ENCODE results near the gene LSAMP.

LSAMP gene

GRCh38 chr3:116028157-116028556 lies 417.1 kb downstream of the LSAMP start:
- no peak overlapping the region for H2AFZ ChIP-seq (ENCODE audit: low read depth, low read length, severe bottlenecking)
- no peak overlapping the region for H3K27ac ChIP-seq (ENCODE audit: low read depth, low read length)
- TF ChIP-seq, protein P1, sequence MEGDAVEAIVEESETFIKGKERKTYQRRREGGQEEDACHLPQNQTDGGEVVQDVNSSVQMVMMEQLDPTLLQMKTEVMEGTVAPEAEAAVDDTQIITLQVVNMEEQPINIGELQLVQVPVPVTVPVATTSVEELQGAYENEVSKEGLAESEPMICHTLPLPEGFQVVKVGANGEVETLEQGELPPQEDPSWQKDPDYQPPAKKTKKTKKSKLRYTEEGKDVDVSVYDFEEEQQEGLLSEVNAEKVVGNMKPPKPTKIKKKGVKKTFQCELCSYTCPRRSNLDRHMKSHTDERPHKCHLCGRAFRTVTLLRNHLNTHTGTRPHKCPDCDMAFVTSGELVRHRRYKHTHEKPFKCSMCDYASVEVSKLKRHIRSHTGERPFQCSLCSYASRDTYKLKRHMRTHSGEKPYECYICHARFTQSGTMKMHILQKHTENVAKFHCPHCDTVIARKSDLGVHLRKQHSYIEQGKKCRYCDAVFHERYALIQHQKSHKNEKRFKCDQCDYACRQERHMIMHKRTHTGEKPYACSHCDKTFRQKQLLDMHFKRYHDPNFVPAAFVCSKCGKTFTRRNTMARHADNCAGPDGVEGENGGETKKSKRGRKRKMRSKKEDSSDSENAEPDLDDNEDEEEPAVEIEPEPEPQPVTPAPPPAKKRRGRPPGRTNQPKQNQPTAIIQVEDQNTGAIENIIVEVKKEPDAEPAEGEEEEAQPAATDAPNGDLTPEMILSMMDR (IDR thresholded peaks at IDR 0.05; ENCODE audit: insufficient read depth, low read length, poor library complexity, severe bottlenecking): no peak
- TF ChIP-seq EZH2phosphoT487 (conservative IDR thresholded peaks at IDR 0.05; ENCODE audit: low read length): no peak

GRCh38 chr3:116020989-116021388 lies 424.3 kb downstream of the LSAMP start:
- H3K4me2 ChIP-seq (ENCODE audit: low read depth, low read length, poor library complexity, severe bottlenecking): no peak overlapping the region
- H3K79me2 ChIP-seq (ENCODE audit: insufficient read depth, low read length): no peaks in the 10 kb centered on the region
- H3K36me3 ChIP-seq (ENCODE audit: low read length): no peaks in the 10 kb centered on the region
- TF ChIP-seq EZH2phosphoT487 (conservative IDR thresholded peaks at IDR 0.05; ENCODE audit: low read length): no peak
- TF ChIP-seq, protein P1 (IDR thresholded peaks at IDR 0.05; ENCODE audit: insufficient read depth, low read length, poor library complexity, severe bottlenecking): no peak
- H4K20me1 ChIP-seq (ENCODE audit: low read depth, low read length): no peaks in the 10 kb centered on the region
- no peaks in the 10 kb centered on the region for H3K27me3 ChIP-seq (ENCODE audit: low read length)
- no peaks in the 10 kb centered on the region for H3K9me2 ChIP-seq (replicated peaks; ENCODE audit: insufficient read depth, low read length)
- H3K27ac ChIP-seq (ENCODE audit: low read depth, low read length): no peak overlapping the region
- no peak overlapping the region for H2AFZ ChIP-seq (ENCODE audit: low read depth, low read length, severe bottlenecking)
- H3K9me3 ChIP-seq (ENCODE audit: insufficient read depth, low read length): no peaks in the 10 kb centered on the region
- no peak overlapping the region for H3K9ac ChIP-seq (ENCODE audit: low read length)
- H3K4me3 ChIP-seq (ENCODE audit: insufficient read depth, low read length, poor library complexity, severe bottlenecking): no peak overlapping the region
- no peaks in the 10 kb centered on the region for H3F3A ChIP-seq (ENCODE audit: insufficient read depth)

More at GRCh38 chr3:116028157-116028556, 417.1 kb downstream of the LSAMP start:
- no peaks in the 10 kb centered on the region for H4K20me1 ChIP-seq (ENCODE audit: low read depth, low read length)
- H3K79me2 ChIP-seq (ENCODE audit: insufficient read depth, low read length): no peaks in the 10 kb centered on the region
- H3F3A ChIP-seq (ENCODE audit: insufficient read depth): no peaks in the 10 kb centered on the region
- H3K4me3 ChIP-seq (ENCODE audit: insufficient read depth, low read length, poor library complexity, severe bottlenecking): no peak overlapping the region
- H3K4me2 ChIP-seq (ENCODE audit: low read depth, low read length, poor library complexity, severe bottlenecking): no peak overlapping the region
- H3K9me2 ChIP-seq (replicated peaks; ENCODE audit: insufficient read depth, low read length): 0 out of 2 replicates have a peak, but pooled peaks cover 6% of the 10 kb centered on the region
- no peaks in the 10 kb centered on the region for H3K27me3 ChIP-seq (ENCODE audit: low read length)
- H3K9ac ChIP-seq (ENCODE audit: low read length): no peak overlapping the region
- H3K36me3 ChIP-seq (ENCODE audit: low read length): no peaks in the 10 kb centered on the region
- H3K9me3 ChIP-seq (ENCODE audit: insufficient read depth, low read length): no peaks in the 10 kb centered on the region

GRCh38 chr3:116020495-116020894 lies 424.8 kb downstream of the LSAMP start:
- H2AFZ ChIP-seq (ENCODE audit: low read depth, low read length, severe bottlenecking): no peak overlapping the region
- H3K4me2 ChIP-seq (ENCODE audit: low read depth, low read length, poor library complexity, severe bottlenecking): no peak overlapping the region
- H3K9me2 ChIP-seq (replicated peaks; ENCODE audit: insufficient read depth, low read length): no peaks in the 10 kb centered on the region
- H3K9me3 ChIP-seq (ENCODE audit: insufficient read depth, low read length): no peaks in the 10 kb centered on the region
- no peak overlapping the region for H3K27ac ChIP-seq (ENCODE audit: low read depth, low read length)
- H3K4me3 ChIP-seq (ENCODE audit: insufficient read depth, low read length, poor library complexity, severe bottlenecking): no peak overlapping the region
- no peaks in the 10 kb centered on the region for H3K27me3 ChIP-seq (ENCODE audit: low read length)
- no peaks in the 10 kb centered on the region for H3K36me3 ChIP-seq (ENCODE audit: low read length)
- H4K20me1 ChIP-seq (ENCODE audit: low read depth, low read length): no peaks in the 10 kb centered on the region
- H3F3A ChIP-seq (ENCODE audit: insufficient read depth): no peaks in the 10 kb centered on the region
- no peaks in the 10 kb centered on the region for H3K79me2 ChIP-seq (ENCODE audit: insufficient read depth, low read length)
- no peak overlapping the region for H3K9ac ChIP-seq (ENCODE audit: low read length)
- TF ChIP-seq, protein P1 (IDR thresholded peaks at IDR 0.05; ENCODE audit: insufficient read depth, low read length, poor library complexity, severe bottlenecking): no peak
- no peak for TF ChIP-seq EZH2phosphoT487 (conservative IDR thresholded peaks at IDR 0.05; ENCODE audit: low read length)
